Cardiac muscle cell (in vitro differentiated cells and primary cell): ENCODE results near the gene ENO3. TPM values are rescaled to one million over a fixed set of nuclear protein-coding genes. Genes with fewer than 3 reads are reported as not detected.

Experiments
- DNase-seq, 2 donors: peaks; one replicate each; pipeline versions ENCODE4 v3.0.0 to v3.0.0-alpha.2; 2010 to 2017; ENCODE audit warnings: low read depth in 1 of 2, low spot score in 1 of 2
- H3K27ac ChIP-seq: fragments of 200-600 bp; sonication (generic); 2 replicates; pipeline ENCODE4 v1.5.1; 2016
- H3K27me3 ChIP-seq: fragments of 200-600 bp; sonication (generic); 2 replicates; pipeline ENCODE4 v1.6.0; 2016; ENCODE audit warnings: control low read depth
- H3K36me3 ChIP-seq: fragments of 200-600 bp; sonication (generic); 2 replicates; pipeline ENCODE4 v1.5.1; 2016; ENCODE audit warnings: control low read depth
- H3K4me1 ChIP-seq: fragments of 200-600 bp; sonication (generic); 2 replicates; pipeline ENCODE4 v1.8.1; 2017; ENCODE audit warnings: low read depth, mild to moderate bottlenecking, mixed run types
- H3K4me3 ChIP-seq: fragments of 200-600 bp; sonication (generic); 2 replicates; pipeline ENCODE4 v1.5.1; 2016; ENCODE audit warnings: mild to moderate bottlenecking
- H3K9me3 ChIP-seq: fragments of 200-600 bp; sonication (generic); 2 replicates; pipeline ENCODE4 v1.5.1; 2017; ENCODE audit warnings: low read depth, mild to moderate bottlenecking, control low read depth
- polyA plus RNA-seq: library from polyadenylated mRNA; unstranded; fragments of >200 nt; fragmentation: Nextera tagmentation; extraction: Ambion mirVana; gene quantifications from 2 replicates; pipeline ENCODE4 v1.2.1, GENCODE V29; 2016
- total RNA-seq: library from RNA; depleted of rRNA; stranded (reverse); fragments of >200 nt; gene quantifications from 2 replicates; pipeline ENCODE4 v1.2.3, GENCODE V29; 2016
- TF ChIP-seq, protein P1 (sequence below): IDR thresholded peaks from 2 replicates; pipeline ENCODE4 v1.5.1; 2012; ENCODE audit warnings: low read depth, mild to moderate bottlenecking, low read length

Gene ENO3
- total and polyA plus RNA-seq, 2 experiments from 2014 or later, result 595 to 1,853 TPM

DNA sequence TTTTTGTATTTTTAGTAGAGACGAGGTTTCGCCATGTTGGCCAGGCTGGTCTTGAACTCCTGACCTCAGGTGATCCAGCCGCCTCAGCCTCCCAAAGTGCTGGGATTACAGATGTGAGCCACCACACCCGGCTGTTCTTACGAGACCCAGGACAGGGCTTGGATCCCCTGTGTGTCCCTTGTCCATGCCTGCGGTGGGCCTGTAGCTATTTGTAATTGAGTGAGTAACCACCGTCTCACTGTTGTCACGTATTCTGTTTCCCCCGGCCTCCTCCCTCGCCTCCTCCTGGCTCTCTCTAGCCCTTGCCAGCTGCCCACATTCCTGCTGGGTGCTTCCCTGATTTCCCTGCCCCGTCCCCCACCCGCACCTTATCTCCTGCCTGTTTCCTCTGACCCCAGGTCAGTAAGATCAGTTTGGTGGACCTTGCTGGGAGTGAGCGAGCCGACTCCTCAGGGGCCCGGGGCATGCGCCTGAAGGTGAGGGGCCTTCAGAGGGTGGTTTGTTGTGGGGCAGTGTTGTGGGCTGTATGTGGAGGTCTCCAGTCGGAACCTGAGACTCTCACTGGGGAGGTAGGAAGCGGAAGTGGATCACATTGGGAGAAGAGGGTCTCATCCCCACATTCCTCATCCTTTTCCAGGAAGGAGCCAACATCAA, 52.4 kb downstream of the ENO3 start:
- Histone ChIP-seq H3K36me3 (peaks cover 67% of the 10 kb centered on the region), H3K9me3 (no peaks in the 10 kb centered on the region), H3K27ac (no peak overlapping the region), H3K4me1 (peaks cover 22% of the 10 kb centered on the region), H3K4me3 (no peak overlapping the region), H3K27me3 (no peaks in the 10 kb centered on the region)
- DNase-seq, result no peak
- TF ChIP-seq, protein P1, sequence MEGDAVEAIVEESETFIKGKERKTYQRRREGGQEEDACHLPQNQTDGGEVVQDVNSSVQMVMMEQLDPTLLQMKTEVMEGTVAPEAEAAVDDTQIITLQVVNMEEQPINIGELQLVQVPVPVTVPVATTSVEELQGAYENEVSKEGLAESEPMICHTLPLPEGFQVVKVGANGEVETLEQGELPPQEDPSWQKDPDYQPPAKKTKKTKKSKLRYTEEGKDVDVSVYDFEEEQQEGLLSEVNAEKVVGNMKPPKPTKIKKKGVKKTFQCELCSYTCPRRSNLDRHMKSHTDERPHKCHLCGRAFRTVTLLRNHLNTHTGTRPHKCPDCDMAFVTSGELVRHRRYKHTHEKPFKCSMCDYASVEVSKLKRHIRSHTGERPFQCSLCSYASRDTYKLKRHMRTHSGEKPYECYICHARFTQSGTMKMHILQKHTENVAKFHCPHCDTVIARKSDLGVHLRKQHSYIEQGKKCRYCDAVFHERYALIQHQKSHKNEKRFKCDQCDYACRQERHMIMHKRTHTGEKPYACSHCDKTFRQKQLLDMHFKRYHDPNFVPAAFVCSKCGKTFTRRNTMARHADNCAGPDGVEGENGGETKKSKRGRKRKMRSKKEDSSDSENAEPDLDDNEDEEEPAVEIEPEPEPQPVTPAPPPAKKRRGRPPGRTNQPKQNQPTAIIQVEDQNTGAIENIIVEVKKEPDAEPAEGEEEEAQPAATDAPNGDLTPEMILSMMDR, result no peak

Other genes starting within 250 kb of the ENO3 start
- 47.3 and 63.2 TPM in 2 replicates for gene PELP1, start 247.0 kb upstream of the ENO3 start, total RNA-seq
- 52.6 and 77.7 TPM in 2 replicates for gene PELP1, start 247.0 kb upstream of the ENO3 start, polyA plus RNA-seq
- 14.4 and 17.3 TPM in 2 replicates for gene ARRB2, start 240.5 kb upstream of the ENO3 start, total RNA-seq
- gene ARRB2, start 240.5 kb upstream of the ENO3 start, polyA plus RNA-seq, result 23.3 and 33.0 TPM in 2 replicates
- 36.8 and 47.7 TPM in 2 replicates for gene MED11, start 219.7 kb upstream of the ENO3 start, total RNA-seq
- 39.1 and 40.8 TPM in 2 replicates for gene MED11, start 219.7 kb upstream of the ENO3 start, polyA plus RNA-seq
- not detected in 2 replicates for gene ZMYND15, start 211.3 kb upstream of the ENO3 start, total RNA-seq
- not detected in 2 replicates for gene ZMYND15, start 211.3 kb upstream of the ENO3 start, polyA plus RNA-seq
- gene CXCL16, start 211.2 kb upstream of the ENO3 start, total RNA-seq, result 0.60 and 0.66 TPM in 2 replicates
- 0.89 and 1.2 TPM in 2 replicates for gene CXCL16, start 211.2 kb upstream of the ENO3 start, polyA plus RNA-seq
- not detected in 2 replicates for gene TM4SF5, start 179.2 kb upstream of the ENO3 start, total RNA-seq
- gene TM4SF5, start 179.2 kb upstream of the ENO3 start, polyA plus RNA-seq, result not detected in 2 replicates
- gene VMO1, start 164.8 kb upstream of the ENO3 start, total RNA-seq, result 0.78 and 2.2 TPM in 2 replicates
- gene VMO1, start 164.8 kb upstream of the ENO3 start, polyA plus RNA-seq, result 1.1 and 1.2 TPM in 2 replicates
- gene GLTPD2, start 162.2 kb upstream of the ENO3 start, total RNA-seq, result not detected in 2 replicates
- gene GLTPD2, start 162.2 kb upstream of the ENO3 start, polyA plus RNA-seq, result 4.1 and 5.4 TPM in 2 replicates
- 136 and 260 TPM in 2 replicates for gene PSMB6, start 155.0 kb upstream of the ENO3 start, total RNA-seq
- gene PSMB6, start 155.0 kb upstream of the ENO3 start, polyA plus RNA-seq, result 409 and 580 TPM in 2 replicates
- gene PLD2, start 144.0 kb upstream of the ENO3 start, total RNA-seq, result 15.0 and 18.3 TPM in 2 replicates
- gene PLD2, start 144.0 kb upstream of the ENO3 start, polyA plus RNA-seq, result 12.4 and 16.8 TPM in 2 replicates
- gene MINK1, start 117.8 kb upstream of the ENO3 start, total RNA-seq, result 31.3 and 47.7 TPM in 2 replicates
- gene MINK1, start 117.8 kb upstream of the ENO3 start, polyA plus RNA-seq, result 27.1 and 35.9 TPM in 2 replicates
- gene C17orf107, start 51.6 kb upstream of the ENO3 start, total RNA-seq, result 1.7 and 7.4 TPM in 2 replicates
- gene C17orf107, start 51.6 kb upstream of the ENO3 start, polyA plus RNA-seq, result 1.3 and 1.6 TPM in 2 replicates
- gene CHRNE, start 48.0 kb upstream of the ENO3 start, total RNA-seq, result 0.35 and 1.5 TPM in 2 replicates
- 0.32 and 1.1 TPM in 2 replicates for gene CHRNE, start 48.0 kb upstream of the ENO3 start, polyA plus RNA-seq
- gene GP1BA, start 18.8 kb upstream of the ENO3 start, total RNA-seq, result not detected in 2 replicates
- 0.61 and 0.81 TPM in 2 replicates for gene GP1BA, start 18.8 kb upstream of the ENO3 start, polyA plus RNA-seq
- 118 and 127 TPM in 2 replicates for gene SLC25A11, start 11.1 kb upstream of the ENO3 start, total RNA-seq
- 223 and 229 TPM in 2 replicates for gene SLC25A11, start 11.1 kb upstream of the ENO3 start, polyA plus RNA-seq
- gene RNF167, start 10.9 kb upstream of the ENO3 start, total RNA-seq, result 67.4 and 73.4 TPM in 2 replicates
- gene RNF167, start 10.9 kb upstream of the ENO3 start, polyA plus RNA-seq, result 71.4 and 77.1 TPM in 2 replicates
- 1,337 and 2,688 TPM in 2 replicates for gene PFN1, start 2.6 kb upstream of the ENO3 start, total RNA-seq
- 1,185 and 1,476 TPM in 2 replicates for gene PFN1, start 2.6 kb upstream of the ENO3 start, polyA plus RNA-seq
- 199 and 227 TPM in 2 replicates for gene SPAG7, start 16.7 kb downstream of the ENO3 start, total RNA-seq
- 394 and 399 TPM in 2 replicates for gene SPAG7, start 16.7 kb downstream of the ENO3 start, polyA plus RNA-seq
- gene CAMTA2, start 36.6 kb downstream of the ENO3 start, total RNA-seq, result 10.5 and 11.6 TPM in 2 replicates
- gene CAMTA2, start 36.6 kb downstream of the ENO3 start, polyA plus RNA-seq, result 17.8 and 18.3 TPM in 2 replicates
- 1.9 and 6.7 TPM in 2 replicates for gene INCA1, start 46.4 kb downstream of the ENO3 start, total RNA-seq
- gene INCA1, start 46.4 kb downstream of the ENO3 start, polyA plus RNA-seq, result 6.4 and 6.9 TPM in 2 replicates
- 57.9 and 65.8 TPM in 2 replicates for gene KIF1C, start 46.8 kb downstream of the ENO3 start, total RNA-seq
- gene KIF1C, start 46.8 kb downstream of the ENO3 start, polyA plus RNA-seq, result 62.9 and 67.1 TPM in 2 replicates
- gene SLC52A1, start 84.3 kb downstream of the ENO3 start, total RNA-seq, result not detected in 2 replicates
- 0.16 TPM in 1 of 2 replicates, not detected in the other for gene SLC52A1, start 84.3 kb downstream of the ENO3 start, polyA plus RNA-seq
- 0.21 and 0.95 TPM in 2 replicates for gene ZFP3, start 127.3 kb downstream of the ENO3 start, total RNA-seq
- gene ZFP3, start 127.3 kb downstream of the ENO3 start, polyA plus RNA-seq, result 1.5 and 2.4 TPM in 2 replicates
- 14.2 and 21.0 TPM in 2 replicates for gene ZNF232, start 160.8 kb downstream of the ENO3 start, total RNA-seq
- gene ZNF232, start 160.8 kb downstream of the ENO3 start, polyA plus RNA-seq, result 13.8 and 18.2 TPM in 2 replicates
- gene USP6, start 164.9 kb downstream of the ENO3 start, total RNA-seq, result 0.03 TPM in 1 of 2 replicates, not detected in the other
- gene USP6, start 164.9 kb downstream of the ENO3 start, polyA plus RNA-seq, result 0.53 and 0.54 TPM in 2 replicates
- 23.3 and 30.6 TPM in 2 replicates for gene ZNF594, start 240.7 kb downstream of the ENO3 start, total RNA-seq
- 13.6 and 16.2 TPM in 2 replicates for gene ZNF594, start 240.7 kb downstream of the ENO3 start, polyA plus RNA-seq